MM.1S (cell line): ENCODE measurements around the gene ESRRA.

ENCODE experiments used
- DNase-seq: peaks from one replicate; pipeline ENCODE4 v3.0.0-alpha.2; 2015
- H2AFZ ChIP-seq: fragments of 300-600 bp; sonication (generic); 2 replicates; pipeline ENCODE4 v1.6.0; 2016; ENCODE audit warnings: antibody characterized with exemption, low read length
- H3F3A ChIP-seq: fragments of 300-600 bp; sonication (generic); 2 replicates; pipeline ENCODE4 v1.6.1; 2016; ENCODE audit warnings: mild to moderate bottlenecking, antibody characterized with exemption, low read length, moderate library complexity, mixed read lengths; ENCODE audit not compliant: insufficient read depth
- H3K27ac ChIP-seq: fragments of 300-600 bp; sonication (generic); 2 replicates; pipeline ENCODE4 v1.5.1; 2016; ENCODE audit warnings: mild to moderate bottlenecking, low read length
- H3K27me3 ChIP-seq: fragments of 300-600 bp; sonication (generic); replicated peaks from 2 replicates; pipeline ENCODE4 v1.6.0; 2016; ENCODE audit warnings: low read length; ENCODE audit not compliant: insufficient read depth
- H3K36me3 ChIP-seq: fragments of 300-600 bp; sonication (generic); replicated peaks from 2 replicates; pipeline ENCODE4 v1.6.1; 2016; ENCODE audit warnings: mild to moderate bottlenecking, low read length, mixed read lengths; ENCODE audit not compliant: insufficient read depth
- H3K4me1 ChIP-seq: fragments of 300-600 bp; sonication (generic); 2 replicates; pipeline ENCODE4 v1.6.1; 2016; ENCODE audit warnings: low read length, mixed read lengths
- H3K4me2 ChIP-seq: fragments of 300-600 bp; sonication (generic); 2 replicates; pipeline ENCODE4 v1.6.0; 2016; ENCODE audit warnings: low read depth, low read length
- H3K4me3 ChIP-seq: fragments of 300-600 bp; sonication (generic); 2 replicates; pipeline ENCODE4 v1.5.1; 2016; ENCODE audit warnings: low read length, mixed read lengths
- H3K79me2 ChIP-seq: fragments of 300-600 bp; sonication (generic); 2 replicates; pipeline ENCODE4 v1.6.1; 2016; ENCODE audit warnings: mixed run types, low read length, mixed read lengths
- H3K9ac ChIP-seq: fragments of 300-600 bp; sonication (generic); 2 replicates; pipeline ENCODE4 v1.6.1; 2016; ENCODE audit warnings: low read length, mixed read lengths
- H3K9me2 ChIP-seq: fragments of 300-600 bp; sonication (generic); replicated peaks from 2 replicates; pipeline ENCODE4 v1.6.1; 2016; ENCODE audit warnings: mild to moderate bottlenecking, low read length, mixed read lengths; ENCODE audit not compliant: insufficient read depth
- H3K9me3 ChIP-seq: fragments of 300-600 bp; sonication (generic); replicated peaks from 2 replicates; pipeline ENCODE4 v1.6.1; 2016; ENCODE audit warnings: mild to moderate bottlenecking, low read length, mixed read lengths; ENCODE audit not compliant: insufficient read depth
- H4K20me1 ChIP-seq: fragments of 300-600 bp; sonication (generic); 2 replicates; pipeline ENCODE4 v1.6.1; 2016; ENCODE audit warnings: mild to moderate bottlenecking, low read length, moderate library complexity, mixed read lengths; ENCODE audit not compliant: insufficient read depth
- EZH2 ChIP-seq: fragments of 300-600 bp; sonication (generic); optimal IDR thresholded peaks from 2 replicates; pipeline ENCODE3; 2017; ENCODE audit warnings: low read depth, mild to moderate bottlenecking, antibody characterized with exemption, low read length, mixed read lengths
- EZH2phosphoT487 ChIP-seq: fragments of 300-600 bp; sonication (generic); IDR thresholded peaks from 2 replicates; pipeline ENCODE4 v1.6.1; 2018; ENCODE audit warnings: antibody characterized with exemption, low read length
- TF ChIP-seq, protein P1 (sequence below): fragments of 300-600 bp; sonication (generic); IDR thresholded peaks from 2 replicates; pipeline ENCODE4 v1.5.1; 2016; ENCODE audit warnings: antibody characterized with exemption, low read length, mixed read lengths

ESRRA gene

DNA sequence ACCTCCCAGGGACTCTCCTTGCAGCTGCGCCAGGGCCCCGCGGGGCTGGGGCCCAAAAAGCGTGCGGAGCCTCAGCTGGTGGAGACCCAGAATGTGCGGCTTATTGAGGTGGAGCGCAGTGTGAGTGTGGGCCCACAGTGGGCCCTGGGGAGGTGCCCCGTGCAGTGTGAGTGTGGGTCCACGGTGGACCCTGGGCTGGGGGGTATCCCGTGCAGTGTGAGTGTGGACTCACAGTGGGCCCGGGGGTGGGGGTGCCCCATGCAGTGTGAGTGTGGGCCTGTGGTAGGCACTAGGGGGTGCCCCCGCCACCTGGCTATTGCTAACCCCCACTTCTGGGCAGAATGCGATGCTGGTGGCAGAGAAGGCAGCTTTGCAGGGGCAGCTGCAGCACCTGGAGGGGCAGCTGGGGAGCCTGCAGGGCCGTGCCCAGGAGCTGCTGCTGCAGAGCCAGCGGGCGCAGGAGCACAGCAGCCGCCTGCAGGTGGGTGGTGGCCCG is 45.9 kb downstream of the ESRRA start:
- H3K9me3 ChIP-seq, result no peaks in the 10 kb centered on the region
- DNase-seq, result no peak
- H4K20me1 ChIP-seq, result no peaks in the 10 kb centered on the region
- H3K36me3 ChIP-seq, result no peaks in the 10 kb centered on the region
- H3K27ac ChIP-seq, result no peak overlapping the region
- no peaks in the 10 kb centered on the region for H3F3A ChIP-seq
- no peak overlapping the region for H3K4me3 ChIP-seq
- no peaks in the 10 kb centered on the region for H3K4me1 ChIP-seq
- no peaks in the 10 kb centered on the region for H3K9me2 ChIP-seq
- H3K9ac ChIP-seq, result no peak overlapping the region
- no peaks in the 10 kb centered on the region for H3K27me3 ChIP-seq
- no peak overlapping the region for H2AFZ ChIP-seq
- H3K79me2 ChIP-seq, result no peaks in the 10 kb centered on the region
- no peak overlapping the region for H3K4me2 ChIP-seq
- TF ChIP-seq EZH2, result no peak
- no peak for TF ChIP-seq EZH2phosphoT487
- TF ChIP-seq, protein P1, sequence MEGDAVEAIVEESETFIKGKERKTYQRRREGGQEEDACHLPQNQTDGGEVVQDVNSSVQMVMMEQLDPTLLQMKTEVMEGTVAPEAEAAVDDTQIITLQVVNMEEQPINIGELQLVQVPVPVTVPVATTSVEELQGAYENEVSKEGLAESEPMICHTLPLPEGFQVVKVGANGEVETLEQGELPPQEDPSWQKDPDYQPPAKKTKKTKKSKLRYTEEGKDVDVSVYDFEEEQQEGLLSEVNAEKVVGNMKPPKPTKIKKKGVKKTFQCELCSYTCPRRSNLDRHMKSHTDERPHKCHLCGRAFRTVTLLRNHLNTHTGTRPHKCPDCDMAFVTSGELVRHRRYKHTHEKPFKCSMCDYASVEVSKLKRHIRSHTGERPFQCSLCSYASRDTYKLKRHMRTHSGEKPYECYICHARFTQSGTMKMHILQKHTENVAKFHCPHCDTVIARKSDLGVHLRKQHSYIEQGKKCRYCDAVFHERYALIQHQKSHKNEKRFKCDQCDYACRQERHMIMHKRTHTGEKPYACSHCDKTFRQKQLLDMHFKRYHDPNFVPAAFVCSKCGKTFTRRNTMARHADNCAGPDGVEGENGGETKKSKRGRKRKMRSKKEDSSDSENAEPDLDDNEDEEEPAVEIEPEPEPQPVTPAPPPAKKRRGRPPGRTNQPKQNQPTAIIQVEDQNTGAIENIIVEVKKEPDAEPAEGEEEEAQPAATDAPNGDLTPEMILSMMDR, result no peak

DNA sequence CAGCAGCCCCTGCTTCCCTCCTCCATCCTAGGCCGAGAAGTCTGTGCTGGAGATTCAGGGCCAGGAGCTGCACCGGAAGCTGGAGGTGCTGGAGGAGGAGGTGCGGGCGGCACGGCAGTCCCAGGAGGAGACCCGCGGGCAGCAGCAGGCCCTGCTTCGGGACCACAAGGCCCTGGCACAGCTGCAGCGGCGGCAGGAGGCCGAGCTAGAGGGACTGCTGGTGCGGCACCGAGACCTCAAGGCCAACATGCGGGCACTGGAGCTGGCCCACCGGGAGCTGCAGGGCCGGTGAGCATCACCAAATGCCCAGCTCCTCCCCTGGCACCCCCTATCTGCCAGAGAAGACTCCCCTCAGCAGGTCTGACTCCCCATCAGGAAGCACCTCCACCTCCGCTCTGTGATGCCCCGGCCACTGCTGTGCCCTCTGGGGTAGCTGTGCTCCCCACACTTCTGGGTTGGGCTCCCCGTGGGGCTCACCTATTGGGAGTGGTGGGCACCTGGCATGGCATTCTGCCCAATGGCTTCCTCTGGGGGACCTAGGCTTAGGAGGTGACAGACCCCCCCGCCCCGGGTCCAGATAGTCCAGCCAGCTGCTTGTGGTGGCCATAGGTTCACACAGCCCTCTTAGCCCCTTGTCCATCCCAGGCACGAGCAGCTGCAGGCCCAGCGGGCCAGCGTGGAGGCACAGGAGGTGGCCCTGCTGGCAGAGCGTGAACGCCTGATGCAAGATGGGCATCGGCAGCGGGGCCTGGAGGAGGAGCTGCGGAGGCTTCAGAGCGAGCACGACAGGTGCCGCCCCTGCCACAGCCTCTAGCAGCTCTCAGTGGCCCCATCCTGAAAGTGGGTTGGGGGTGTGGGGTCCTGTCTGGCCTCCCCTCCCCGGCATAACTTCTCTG is 47.0 kb downstream of the ESRRA start:
- Histone ChIP-seq H2AFZ (no peak overlapping the region), H3K4me1 (no peaks in the 10 kb centered on the region), H3K27ac (no peak overlapping the region), H3K4me3 (no peak overlapping the region), H3K27me3 (no peaks in the 10 kb centered on the region), H3K9me3 (no peaks in the 10 kb centered on the region), H3K4me2 (no peak overlapping the region), H3K9ac (no peak overlapping the region), H3F3A (no peaks in the 10 kb centered on the region), H3K36me3 (no peaks in the 10 kb centered on the region), H4K20me1 (no peaks in the 10 kb centered on the region), H3K9me2 (no peaks in the 10 kb centered on the region), H3K79me2 (no peaks in the 10 kb centered on the region)
- TF ChIP-seq EZH2phosphoT487, result no peak
- TF ChIP-seq EZH2, result no peak
- TF ChIP-seq, protein P1, result no peak
- DNase-seq, result no peak

DNA sequence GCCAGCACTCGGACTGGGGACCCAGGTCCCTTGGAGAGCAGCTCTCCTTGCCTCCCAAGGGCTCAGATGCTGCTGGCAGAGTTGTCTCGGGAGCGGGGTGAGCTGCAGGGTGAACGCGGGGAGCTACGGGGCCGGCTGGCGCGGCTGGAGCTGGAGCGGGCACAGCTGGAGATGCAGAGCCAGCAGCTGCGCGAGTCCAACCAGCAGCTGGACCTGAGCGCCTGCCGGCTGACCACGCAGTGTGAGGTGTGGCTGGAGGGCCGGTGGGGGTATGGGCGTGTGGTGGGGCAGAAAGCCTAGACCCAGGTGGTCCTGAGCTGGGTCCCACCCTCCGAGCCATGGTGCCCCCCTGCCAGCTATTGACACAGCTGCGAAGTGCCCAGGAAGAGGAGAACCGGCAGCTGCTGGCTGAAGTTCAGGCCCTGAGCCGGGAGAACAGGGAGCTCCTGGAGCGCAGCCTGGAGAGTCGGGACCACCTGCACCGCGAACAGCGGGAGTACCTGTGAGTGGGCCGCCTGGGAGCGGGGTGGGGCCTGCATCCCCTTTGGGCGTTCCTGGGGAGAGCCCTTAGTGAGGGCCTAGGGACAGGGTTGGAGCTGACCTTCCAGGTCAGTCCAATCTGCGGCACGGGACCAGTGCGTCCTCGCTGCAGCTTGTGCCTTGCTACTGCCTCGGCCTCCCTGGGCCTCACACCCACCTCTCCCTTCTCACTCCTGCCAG is 47.8 kb downstream of the ESRRA start:
- Histone ChIP-seq H3K4me2 (no peak overlapping the region), H3K9ac (no peak overlapping the region), H3K9me3 (no peaks in the 10 kb centered on the region), H3K27ac (no peak overlapping the region), H3F3A (no peaks in the 10 kb centered on the region), H3K9me2 (no peaks in the 10 kb centered on the region), H3K27me3 (no peaks in the 10 kb centered on the region), H3K79me2 (no peaks in the 10 kb centered on the region), H4K20me1 (no peaks in the 10 kb centered on the region), H2AFZ (no peak overlapping the region), H3K4me3 (no peak overlapping the region), H3K36me3 (no peaks in the 10 kb centered on the region), H3K4me1 (no peaks in the 10 kb centered on the region; the same call in 1 of the 2 replicates)
- DNase-seq, result no peak
- TF ChIP-seq EZH2phosphoT487 (no peak), EZH2 (no peak)
